Glomerular endothelial cell (primary cell): ENCODE measurements around the gene CDK11B. TPM values are rescaled to one million over a fixed set of nuclear protein-coding genes. Genes with fewer than 3 reads are reported as not detected.
"Not testable (repeated sequence)": the region's sequence is repeated elsewhere in the genome, so short reads cannot be mapped to it uniquely, and the experiment has no call there.

Source experiments
- DNase-seq: peaks from one replicate; pipeline ENCODE4 v3.0.0-alpha.2; 2011; ENCODE audit warnings: low read depth, low spot score; ENCODE audit errors: extremely low read depth
- total RNA-seq: library from RNA; depleted of rRNA; stranded (reverse); fragments of >200 nt; gene quantifications from 2 replicates; pipeline ENCODE4 v1.2.3, GENCODE V29; 2015

Gene CDK11B
- total RNA-seq, 1 donor from 2014 or later = 24.3 TPM

GRCh38 chr1:1662830-1663560 is 4.2 kb upstream of the CDK11B start:
- not testable (repeated sequence) for DNase-seq

GRCh38 chr1:1662392-1662791 is 3.6 kb upstream of the CDK11B start:
- DNase-seq = not testable (repeated sequence)

- not testable (repeated sequence) for DNase-seq
Observed at GRCh38 chr1:1648265-1648664, 10.5 kb downstream of the CDK11B start.

GRCh38 chr1:1647567-1648241 is 11.1 kb downstream of the CDK11B start:
- DNase-seq = not testable (repeated sequence)

- DNase-seq = peak; percentile 23
Observed at GRCh38 chr1:1646326-1646725, 12.5 kb downstream of the CDK11B start.

GRCh38 chr1:1640711-1641461 is 17.9 kb downstream of the CDK11B start:
- DNase-seq = not testable (repeated sequence)

GRCh38 chr1:1640081-1640480 is 18.7 kb downstream of the CDK11B start:
- not testable (repeated sequence) for DNase-seq

- not testable (repeated sequence) for DNase-seq
Observed at GRCh38 chr1:1639368-1639767, 19.4 kb downstream of the CDK11B start.

GRCh38 chr1:1638528-1638927 is 20.3 kb downstream of the CDK11B start:
- not testable (repeated sequence) for DNase-seq

- not testable (repeated sequence) for DNase-seq
Observed at GRCh38 chr1:1637479-1637875, 21.3 kb downstream of the CDK11B start.

- not testable (repeated sequence) for DNase-seq
Observed at GRCh38 chr1:1636621-1637478, 22.0 kb downstream of the CDK11B start.

- not testable (repeated sequence) for DNase-seq
Observed at GRCh38 chr1:1634613-1635012, 24.2 kb downstream of the CDK11B start.

GRCh38 chr1:1633409-1633808 is 25.4 kb downstream of the CDK11B start:
- DNase-seq = not testable (repeated sequence)

- no peak for DNase-seq
Observed at GRCh38 chr1:1631782-1632420, 26.9 kb downstream of the CDK11B start, which contains the start of gene MMP23B. Gene MMP23B, plus strand, starts transcription at chr1:1632173. Its CDS starts 46 bp downstream, at chr1:1632219.

GRCh38 chr1:1630965-1631781 is 27.6 kb downstream of the CDK11B start:
- DNase-seq = no peak

- DNase-seq = no peak
Observed at GRCh38 chr1:1630191-1630964, 28.4 kb downstream of the CDK11B start.

- DNase-seq = no peak
Observed at GRCh38 chr1:1629430-1630190, 29.2 kb downstream of the CDK11B start.
